Mesenchymal stem cell (in vitro differentiated cells and primary cell): ENCODE results near the gene PIK3R5.
"Not testable (repeated sequence)": the region's sequence is repeated elsewhere in the genome, so short reads cannot be mapped to it uniquely, and the experiment has no call there.

Experiments used
- DNase-seq: peaks from one replicate; pipeline ENCODE4 v3.0.0-alpha.2; 2013
- H2AFZ ChIP-seq: one replicate; pipeline ENCODE4 v1.6.1; 2013; ENCODE audit warnings: low read depth, mild to moderate bottlenecking, control low read depth, inconsistent platforms, low read length, moderate library complexity
- H2AK5ac ChIP-seq: 2 replicates; pipeline ENCODE4 v1.6.1; 2013; ENCODE audit warnings: low read length, moderate library complexity, mild to moderate bottlenecking, inconsistent platforms; ENCODE audit not compliant: severe bottlenecking
- H2BK120ac ChIP-seq: one replicate; pipeline ENCODE4 v1.6.1; 2013; ENCODE audit warnings: low read depth, mild to moderate bottlenecking, inconsistent platforms, low read length, moderate library complexity
- H2BK12ac ChIP-seq, 2 experiments: one replicate each; pipeline ENCODE4 v1.6.1; 2013; ENCODE audit warnings: inconsistent platforms in 2 of 2, low read length in 2 of 2, mild to moderate bottlenecking in 2 of 2, moderate library complexity in 2 of 2, control low read depth in 1 of 2
- H2BK15ac ChIP-seq: one replicate; pipeline ENCODE4 v1.6.1; 2013; ENCODE audit warnings: mild to moderate bottlenecking, low read depth, inconsistent platforms; ENCODE audit not compliant: poor library complexity, severe bottlenecking
- H2BK5ac ChIP-seq: 2 replicates; pipeline ENCODE4 v1.6.1; 2013; ENCODE audit warnings: low read depth, mild to moderate bottlenecking, low read length, control low read depth, inconsistent platforms; ENCODE audit not compliant: poor library complexity, severe bottlenecking
- H3K14ac ChIP-seq, 2 experiments: one replicate each; pipeline ENCODE4 v1.6.1; 2013; ENCODE audit warnings: inconsistent platforms in 2 of 2, low read length in 2 of 2, control low read depth in 1 of 2, mild to moderate bottlenecking in 1 of 2, moderate library complexity in 1 of 2
- H3K18ac ChIP-seq, 2 experiments: one replicate each; pipeline ENCODE4 v1.6.1; 2013; ENCODE audit warnings: inconsistent platforms in 2 of 2, low read length in 2 of 2, control low read depth in 1 of 2, low read depth in 1 of 2, mild to moderate bottlenecking in 1 of 2
- H3K23ac ChIP-seq, 2 experiments: one replicate each; pipeline ENCODE4 v1.6.1; 2013; ENCODE audit warnings: inconsistent platforms in 2 of 2, low read length in 2 of 2, mild to moderate bottlenecking in 2 of 2, moderate library complexity in 2 of 2, control low read depth in 1 of 2
- H3K27ac ChIP-seq: 2 replicates; pipeline ENCODE4 v1.5.1; 2013; ENCODE audit warnings: mild to moderate bottlenecking, moderate library complexity, low read length, control low read depth, inconsistent platforms; ENCODE audit not compliant: poor library complexity, severe bottlenecking
- H3K27me3 ChIP-seq, 2 experiments: 2 replicates each; pipeline versions ENCODE4 v1.6.1 to v1.7.0; 2013; ENCODE audit warnings: low read length in 2 of 2, mild to moderate bottlenecking in 2 of 2, moderate library complexity in 2 of 2, control low read depth in 1 of 2, inconsistent platforms in 1 of 2; ENCODE audit not compliant: control insufficient read depth in 1 of 2, insufficient read depth in 1 of 2
- H3K36me3 ChIP-seq, 2 experiments: 2 replicates each; pipeline versions ENCODE4 v1.6.1 to v1.7.0; 2013; ENCODE audit warnings: low read length in 2 of 2, control low read depth in 1 of 2, inconsistent platforms in 1 of 2, low read depth in 1 of 2, mild to moderate bottlenecking in 1 of 2; ENCODE audit not compliant: insufficient read depth in 2 of 2, control insufficient read depth in 1 of 2
- H3K4ac ChIP-seq, 2 experiments: one replicate each; pipeline ENCODE4 v1.6.1; 2013; ENCODE audit warnings: inconsistent platforms in 2 of 2, low read length in 2 of 2, mild to moderate bottlenecking in 2 of 2, moderate library complexity in 2 of 2, control low read depth in 1 of 2, low read depth in 1 of 2
- H3K4me1 ChIP-seq: 2 replicates; pipeline ENCODE4 v1.6.1; 2013; ENCODE audit warnings: low read depth, low read length, control low read depth; ENCODE audit not compliant: control insufficient read depth, insufficient read depth
- H3K4me2 ChIP-seq: 2 replicates; pipeline ENCODE4 v1.6.1; 2013; ENCODE audit warnings: low read length, mild to moderate bottlenecking, inconsistent platforms; ENCODE audit not compliant: poor library complexity, severe bottlenecking
- H3K4me3 ChIP-seq, 2 experiments: 2 replicates each; pipeline versions ENCODE4 v1.5.1 to v1.7.0; 2013; ENCODE audit warnings: low read length in 2 of 2, mild to moderate bottlenecking in 2 of 2, control low read depth in 1 of 2, low read depth in 1 of 2; ENCODE audit not compliant: insufficient read depth in 1 of 2
- H3K79me1 ChIP-seq: replicated peaks from 2 replicates; pipeline ENCODE4 v1.6.1; 2013; ENCODE audit warnings: mild to moderate bottlenecking, control low read depth, low read length, inconsistent platforms; ENCODE audit not compliant: poor library complexity, severe bottlenecking
- H3K9ac ChIP-seq: 2 replicates; pipeline ENCODE4 v1.7.0; 2013; ENCODE audit warnings: mild to moderate bottlenecking, low read length, moderate library complexity
- H3K9me3 ChIP-seq: 2 replicates; pipeline ENCODE4 v1.7.0; 2013; ENCODE audit warnings: mild to moderate bottlenecking, low read length; ENCODE audit not compliant: control insufficient read depth
- H4K8ac ChIP-seq: one replicate; pipeline ENCODE4 v1.6.1; 2013; ENCODE audit warnings: inconsistent platforms, mild to moderate bottlenecking, low read length, moderate library complexity
- H4K91ac ChIP-seq: one replicate; pipeline ENCODE4 v1.6.1; 2013; ENCODE audit warnings: mild to moderate bottlenecking, low read length, inconsistent platforms
- WGBS: methylation state at CpG from one replicate; pipeline ENCODE4 v1.1.7; 2013; ENCODE audit warnings: mixed read lengths; 5-methylcytosine and 5-hydroxymethylcytosine counted together

PIK3R5 gene

DNA sequence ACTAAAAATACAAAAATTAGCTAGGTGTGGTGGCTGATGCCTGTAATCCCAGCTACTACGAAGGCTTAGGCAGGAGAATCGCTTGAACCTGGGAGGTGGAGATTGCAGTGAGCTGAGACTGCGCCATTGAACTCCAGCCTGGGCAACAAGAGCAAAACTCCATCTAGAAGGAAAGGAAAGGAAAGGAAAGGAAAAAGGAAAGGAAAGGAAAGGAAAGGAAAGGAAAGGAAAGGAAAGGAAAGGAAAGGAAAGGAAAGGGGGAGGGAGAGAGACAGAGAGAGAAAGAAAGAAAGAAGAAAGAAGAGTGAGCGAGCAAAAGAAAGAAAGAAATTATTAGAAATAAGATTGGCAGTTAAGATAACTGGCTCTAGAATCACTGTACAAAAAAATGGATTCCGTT lies 18.7 kb upstream of the PIK3R5 start:
- not testable (repeated sequence) for H2AK5ac ChIP-seq, H3K36me3 ChIP-seq, H3K18ac ChIP-seq, H3K14ac ChIP-seq, H3K4me1 ChIP-seq, H2BK12ac ChIP-seq, H3K27me3 ChIP-seq, H4K91ac ChIP-seq, H2AFZ ChIP-seq, DNase-seq, H4K8ac ChIP-seq, H3K79me1 ChIP-seq, H2BK15ac ChIP-seq, H3K9ac ChIP-seq, H3K4ac ChIP-seq, H3K9me3 ChIP-seq, H3K23ac ChIP-seq, H3K4me3 ChIP-seq, H3K4me2 ChIP-seq, H3K27ac ChIP-seq, H2BK120ac ChIP-seq, H2BK5ac ChIP-seq
- WGBS = 86% methylated on average over 3 of the region's 5 CpGs

DNA sequence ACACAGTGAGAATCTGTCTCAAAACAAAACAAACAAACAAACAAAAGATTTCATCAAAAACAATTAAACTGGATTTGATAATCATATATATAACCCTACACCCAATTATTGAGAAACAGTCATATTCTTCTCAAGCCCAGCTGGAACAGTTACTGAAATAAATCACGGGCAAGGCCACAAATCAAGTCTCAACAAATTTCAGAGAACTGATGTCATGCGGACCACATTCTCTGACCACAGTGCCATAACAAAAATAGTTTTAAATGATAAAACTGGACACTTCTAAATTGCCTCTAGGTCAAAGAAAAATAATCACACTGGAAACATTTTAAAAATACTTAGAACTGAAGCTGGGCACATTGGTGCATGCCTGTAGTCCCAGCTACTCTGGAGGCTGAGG lies 15.9 kb upstream of the PIK3R5 start:
- Histone ChIP-seq H3K9me3 (no peaks in the 10 kb centered on the region), H3K79me1 (no peaks in the 10 kb centered on the region), H3K27ac (no peak overlapping the region), H3K9ac (no peak overlapping the region), H2AK5ac (no peak overlapping the region), H3K27me3 (peaks cover 0 to 3% of the 10 kb centered on the region in 2 experiments), H4K91ac (no peak overlapping the region), H3K4me3 (no peak overlapping the region), H3K4me2 (no peak overlapping the region), H3K4ac (no peak overlapping the region), H2BK120ac (no peak overlapping the region), H3K4me1 (no peaks in the 10 kb centered on the region), H2AFZ (no peak overlapping the region), H2BK5ac (no peak overlapping the region), H2BK15ac (no peak overlapping the region), H2BK12ac (no peak overlapping the region), H3K18ac (no peak overlapping the region), H3K23ac (no peak overlapping the region), H4K8ac (no peak overlapping the region), H3K14ac (no peak overlapping the region), H3K36me3 (no peaks in the 10 kb centered on the region)
- WGBS = 72% methylated on average over 2 of the region's 2 CpGs
- no peak for DNase-seq

DNA sequence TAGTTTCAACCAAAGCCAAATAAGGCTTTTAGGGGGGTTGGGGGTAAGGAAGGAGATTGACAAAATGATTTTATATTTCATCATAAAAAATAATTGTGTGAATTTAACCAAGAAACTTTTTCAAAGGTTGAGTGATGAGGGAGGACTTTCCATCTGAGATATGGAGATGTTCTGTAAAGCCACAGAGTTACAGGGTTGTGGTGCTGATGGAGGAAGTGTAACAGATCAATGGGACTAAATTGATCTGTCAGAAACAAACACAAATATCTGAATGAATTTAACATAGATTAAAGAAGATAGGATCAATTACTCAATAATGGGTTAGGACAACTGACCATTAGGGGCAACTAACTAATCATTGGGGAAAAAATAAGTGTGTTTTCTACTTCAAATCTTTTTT lies 14.2 kb upstream of the PIK3R5 start:
- H3K9ac ChIP-seq = no peak overlapping the region
- no peaks in the 10 kb centered on the region for H3K27me3 ChIP-seq
- no peak overlapping the region for H3K27ac ChIP-seq
- H4K8ac ChIP-seq = no peak overlapping the region
- H3K79me1 ChIP-seq = no peaks in the 10 kb centered on the region
- no peak overlapping the region for H3K23ac ChIP-seq
- no peaks in the 10 kb centered on the region for H3K9me3 ChIP-seq
- DNase-seq = no peak
- H3K36me3 ChIP-seq = no peaks in the 10 kb centered on the region
- no peak overlapping the region for H3K4me3 ChIP-seq
- no peak overlapping the region for H2BK12ac ChIP-seq
- H2BK120ac ChIP-seq = no peak overlapping the region
- H3K14ac ChIP-seq = no peak overlapping the region
- no peak overlapping the region for H3K4ac ChIP-seq
- no peak overlapping the region for H2AFZ ChIP-seq
- H2AK5ac ChIP-seq = no peak overlapping the region
- H3K4me1 ChIP-seq = no peaks in the 10 kb centered on the region
- no peak overlapping the region for H3K18ac ChIP-seq
- H2BK15ac ChIP-seq = no peak overlapping the region
- no peak overlapping the region for H3K4me2 ChIP-seq
- H2BK5ac ChIP-seq = no peak overlapping the region
- no peak overlapping the region for H4K91ac ChIP-seq

DNA sequence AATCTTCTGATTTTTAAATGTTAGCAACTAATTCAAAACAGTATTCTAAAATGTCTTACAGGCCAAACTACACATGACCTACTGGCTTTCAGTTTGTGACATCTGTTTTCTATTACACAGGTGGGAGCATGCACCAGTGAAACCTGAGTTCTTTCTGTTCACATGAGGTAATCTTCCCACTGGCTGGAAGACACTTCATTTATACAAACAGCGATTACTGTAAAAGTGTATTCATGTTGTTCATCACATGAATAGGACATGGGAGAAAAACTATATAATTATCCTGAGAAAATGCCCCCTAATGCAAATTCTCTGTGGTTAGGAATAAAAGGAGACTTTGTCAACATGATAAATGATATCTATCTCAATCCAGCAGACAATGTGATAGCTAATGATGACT lies 11.1 kb upstream of the PIK3R5 start:
- Histone ChIP-seq H3K9me3 (no peaks in the 10 kb centered on the region), H3K23ac (no peak overlapping the region), H3K4me3 (no peak overlapping the region), H2BK15ac (no peak overlapping the region), H2AK5ac (no peak overlapping the region), H3K4me2 (no peak overlapping the region), H3K9ac (no peak overlapping the region), H2BK5ac (no peak overlapping the region), H3K27me3 (no peaks in the 10 kb centered on the region), H3K4ac (no peak overlapping the region), H3K18ac (no peak overlapping the region), H3K14ac (no peak overlapping the region), H4K91ac (no peak overlapping the region), H3K79me1 (no peaks in the 10 kb centered on the region), H3K27ac (no peak overlapping the region), H2BK12ac (no peak overlapping the region), H3K4me1 (no peaks in the 10 kb centered on the region), H2BK120ac (no peak overlapping the region), H3K36me3 (no peaks in the 10 kb centered on the region), H4K8ac (no peak overlapping the region), H2AFZ (no peak overlapping the region)
- no peak for DNase-seq
- no CpG with 5 or more reads among the region's 1 CpG for WGBS
